Measurements from ENCODE around the gene DOP1A. TPM values are rescaled to one million over a fixed set of nuclear protein-coding genes. Genes with fewer than 3 reads are reported as not detected.

DOP1A gene
- total and polyA plus RNA-seq, 2 of the 4 experiments (the other 2 are of a cell fraction) = 6.0 to 32.4 TPM

DNA sequence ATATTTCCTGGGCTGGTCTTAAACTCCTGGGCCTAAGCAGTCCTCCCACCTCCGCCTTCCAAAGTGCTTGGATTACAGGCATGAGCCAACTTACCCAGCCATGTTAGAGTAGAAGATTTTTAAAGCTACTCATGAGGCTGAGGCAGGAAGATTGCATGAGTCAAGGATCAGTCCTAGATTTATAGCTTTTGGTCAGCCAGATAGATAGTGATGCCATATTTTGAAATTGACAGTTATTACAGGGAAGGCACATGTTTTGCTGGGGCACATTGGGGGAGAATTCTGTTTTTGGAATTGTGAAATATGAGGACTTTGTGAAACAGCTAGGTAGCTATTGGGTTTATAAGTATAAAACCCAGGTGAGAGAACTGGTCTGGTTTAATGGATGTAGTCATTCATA is 40.9 kb downstream of the DOP1A start:
- no peak overlapping the region for H2AK9ac ChIP-seq (replicated peaks; ENCODE audit: low read depth, low read length, poor library complexity)
- H4K91ac ChIP-seq (ENCODE audit: insufficient read depth, low read depth, low read length) = no peak overlapping the region
- H3K9ac ChIP-seq (ENCODE audit: low read depth, low read length) = no peak overlapping the region
- ATAC-seq (ENCODE audit: low read depth) (no peak), DNase-seq (no peak)
- in situ Hi-C loops (cut with MboI; ENCODE audit: low sequenced_read_pairs) = no loop called here
- H4K8ac ChIP-seq (ENCODE audit: low read depth in 2 of 2, low read length in 2 of 2) = no peak overlapping the region
- 0 out of 2 replicates have a peak, but pooled peaks cover 2% of the 10 kb centered on the region for H3K9me1 ChIP-seq (ENCODE audit: insufficient read depth, low read length)
- H3K27ac ChIP-seq (ENCODE audit: insufficient read depth, low read length) = no peak overlapping the region
- H3K14ac ChIP-seq (replicated peaks; ENCODE audit: low read depth, low read length) = no peak overlapping the region
- no peak overlapping the region for H2BK20ac ChIP-seq (ENCODE audit: low read depth, low read length)
- no peaks in the 10 kb centered on the region for H3K9me3 ChIP-seq (ENCODE audit: control insufficient read depth, insufficient read depth, low read length)
- TF ChIP-seq POLR2A (IDR thresholded peaks at IDR 0.05; ENCODE audit: low read depth, low read length) (no peak), MAZ (IDR thresholded peaks at IDR 0.05; ENCODE audit: borderline replicate concordance, low read depth, low read length) (no peak), MXI1 (IDR thresholded peaks at IDR 0.05; ENCODE audit: borderline replicate concordance, low read depth, low read length) (no peak), SMC3 (IDR thresholded peaks at IDR 0.05; ENCODE audit: low read depth, low read length) (no peak), CHD1 (IDR thresholded peaks at IDR 0.05; ENCODE audit: low read depth, low read length) (no peak)
- TF ChIP-seq, protein P1, sequence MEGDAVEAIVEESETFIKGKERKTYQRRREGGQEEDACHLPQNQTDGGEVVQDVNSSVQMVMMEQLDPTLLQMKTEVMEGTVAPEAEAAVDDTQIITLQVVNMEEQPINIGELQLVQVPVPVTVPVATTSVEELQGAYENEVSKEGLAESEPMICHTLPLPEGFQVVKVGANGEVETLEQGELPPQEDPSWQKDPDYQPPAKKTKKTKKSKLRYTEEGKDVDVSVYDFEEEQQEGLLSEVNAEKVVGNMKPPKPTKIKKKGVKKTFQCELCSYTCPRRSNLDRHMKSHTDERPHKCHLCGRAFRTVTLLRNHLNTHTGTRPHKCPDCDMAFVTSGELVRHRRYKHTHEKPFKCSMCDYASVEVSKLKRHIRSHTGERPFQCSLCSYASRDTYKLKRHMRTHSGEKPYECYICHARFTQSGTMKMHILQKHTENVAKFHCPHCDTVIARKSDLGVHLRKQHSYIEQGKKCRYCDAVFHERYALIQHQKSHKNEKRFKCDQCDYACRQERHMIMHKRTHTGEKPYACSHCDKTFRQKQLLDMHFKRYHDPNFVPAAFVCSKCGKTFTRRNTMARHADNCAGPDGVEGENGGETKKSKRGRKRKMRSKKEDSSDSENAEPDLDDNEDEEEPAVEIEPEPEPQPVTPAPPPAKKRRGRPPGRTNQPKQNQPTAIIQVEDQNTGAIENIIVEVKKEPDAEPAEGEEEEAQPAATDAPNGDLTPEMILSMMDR (conservative IDR thresholded peaks at IDR 0.05; ENCODE audit: low read depth, low read length) = no peak
- no peaks in the 10 kb centered on the region for H4K20me1 ChIP-seq (ENCODE audit: insufficient read depth, low read length)
- H3K27me3 ChIP-seq (ENCODE audit: control insufficient read depth, insufficient read depth, low read length) = no peaks in the 10 kb centered on the region
- H2BK15ac ChIP-seq (ENCODE audit: low read depth, low read length) = no peak overlapping the region
- no peak overlapping the region for H4K5ac ChIP-seq (ENCODE audit: low read depth, low read length)
- BruUV-seq (replicated peaks) = no TSS peak
- no peak overlapping the region for H3K23ac ChIP-seq (ENCODE audit: low read depth, low read length)
- H3K79me1 ChIP-seq (ENCODE audit: low read depth in 1 of 2, low read length in 2 of 2) = no peaks in the 10 kb centered on the region
- H3K4me1 ChIP-seq (ENCODE audit: control insufficient read depth, insufficient read depth, low read length) = 0 out of 2 replicates have a peak, but pooled peaks cover 3% of the 10 kb centered on the region
- H3K18ac ChIP-seq (ENCODE audit: low read depth, low read length) = no peak overlapping the region
- H3K4me3 ChIP-seq (ENCODE audit: insufficient read depth, low read depth, low read length) = no peak overlapping the region
- H3K4ac ChIP-seq (ENCODE audit: low read depth, low read length) = no peak overlapping the region
- dilution Hi-C loops (cut with HindIII; ENCODE audit: low sequenced_read_pairs, unreplicated experiment) = no loop called here
- CTCF ChIA-PET = interaction anchor here (0.7 to 1.2 kb wide), 3 partner anchors 9 to 71 kb away, joined by 3 to 6 read pairs (median 3); no protein-coding TSS in a partner anchor
- WGBS, 2 experiments (ENCODE audit: extremely low coverage in 2 of 2, insufficient read length in 1 of 2) = no CpG with 5 or more reads among the region's 1 CpG
- H3K4me2 ChIP-seq (ENCODE audit: low read depth, low read length) = no peak overlapping the region
- H3K56ac ChIP-seq (ENCODE audit: extremely low read depth, insufficient read depth, low read length) = no peak overlapping the region
- peaks cover 1% of the 10 kb centered on the region; the same call in 1 of the 2 replicates for H3K36me3 ChIP-seq (ENCODE audit: control insufficient read depth, insufficient read depth, low read length)
- H2BK5ac ChIP-seq (ENCODE audit: low read depth, low read length, poor library complexity, severe bottlenecking) = no peak overlapping the region
- H2BK120ac ChIP-seq (ENCODE audit: low read depth, low read length) = no peak overlapping the region
- intact Hi-C loops (cut with micrococcal nuclease) = no loop called here
- no peak overlapping the region for H2AK5ac ChIP-seq (ENCODE audit: low read depth, low read length)
- POLR2A ChIA-PET (ENCODE audit: unreplicated experiment) = no interaction called here
- H2AFZ ChIP-seq (replicated peaks; ENCODE audit: low read length, poor library complexity) = no peak overlapping the region

All from IMR-90 (cell line).